HepG2 (cell line): Measurements from ENCODE around the gene LSM2. TPM values are rescaled to one million over a fixed set of nuclear protein-coding genes. Genes with fewer than 3 reads are reported as not detected.

Experiments
- AGO1 ChIP-seq: fragments of 200-400 bp; formaldehyde crosslinking; IDR thresholded peaks from 2 replicates; pipeline ENCODE4 v1.6.1; 2017; ENCODE audit warnings: mild to moderate bottlenecking, low read depth, low read length, moderate library complexity; ENCODE audit not compliant: poor library complexity, severe bottlenecking
- ARID2 ChIP-seq: sonication (generic); formaldehyde crosslinking; IDR thresholded peaks from 2 replicates; pipeline ENCODE4 v1.8.1; 2022; ENCODE audit warnings: mild to moderate bottlenecking, missing genetic modification reagents, borderline replicate concordance
- HMG20A ChIP-seq: IDR thresholded peaks from 2 replicates; pipeline ENCODE4 v1.6.1; 2016; ENCODE audit warnings: borderline replicate concordance
- HOXA9 ChIP-seq: sonication (generic); formaldehyde crosslinking; IDR thresholded peaks from 2 replicates; pipeline ENCODE4 v1.8.1; 2022; ENCODE audit warnings: missing genetic modification reagents, mild to moderate bottlenecking, moderate library complexity, borderline replicate concordance
- MZF1 ChIP-seq: sonication (generic); formaldehyde crosslinking; IDR thresholded peaks from 2 replicates; pipeline ENCODE4 v1.8.1; 2023; ENCODE audit warnings: mild to moderate bottlenecking, missing genetic modification reagents, borderline replicate concordance
- RXRB ChIP-seq: IDR thresholded peaks from 2 replicates; pipeline ENCODE4 v1.6.1; 2016; ENCODE audit warnings: borderline replicate concordance, missing genetic modification reagents, missing compliant biosample characterization
- SNAI1 ChIP-seq: sonication (generic); formaldehyde crosslinking; IDR thresholded peaks from 2 replicates; pipeline ENCODE4 v1.5.0; 2020; ENCODE audit warnings: mild to moderate bottlenecking, missing genetic modification reagents, borderline replicate concordance
- SSRP1 ChIP-seq: IDR thresholded peaks from 2 replicates; pipeline ENCODE4 v1.6.1; 2016; ENCODE audit warnings: control low read depth
- TCF7L2 ChIP-seq: IDR thresholded peaks from 2 replicates; pipeline ENCODE4 v1.6.1; 2011; ENCODE audit warnings: mild to moderate bottlenecking, low read depth, low read length, moderate library complexity
- ZBTB7B ChIP-seq: sonication (generic); formaldehyde crosslinking; IDR thresholded peaks from 2 replicates; pipeline ENCODE4 v1.4.0; 2020; ENCODE audit warnings: missing genetic modification reagents
- ZFP36L2 ChIP-seq: sonication (generic); formaldehyde crosslinking; IDR thresholded peaks from 2 replicates; pipeline ENCODE4 v1.4.0; 2020; ENCODE audit warnings: missing genetic modification reagents
- ZNF17 ChIP-seq: sonication (generic); formaldehyde crosslinking; IDR thresholded peaks from 2 replicates; pipeline ENCODE4 v1.5.0; 2020; ENCODE audit warnings: mild to moderate bottlenecking, missing genetic modification reagents
- ZNF431 ChIP-seq: sonication (generic); formaldehyde crosslinking; IDR thresholded peaks from 2 replicates; pipeline ENCODE4 v1.9.0; 2022; ENCODE audit warnings: missing genetic modification reagents, low read depth, mild to moderate bottlenecking, borderline replicate concordance
- ZNF460 ChIP-seq: sonication (generic); formaldehyde crosslinking; IDR thresholded peaks from 2 replicates; pipeline ENCODE4 v1.5.1; 2020; ENCODE audit warnings: missing genetic modification reagents, mild to moderate bottlenecking, borderline replicate concordance
- polyA plus RNA-seq, 8 experiments: library from polyadenylated mRNA; depleted of rRNA in 3 of 8; stranded (reverse) in 7 of 8; unstranded in 1 of 8; fragments of >200 nt; fragmentation: Illumina TruSeq in 4 of 8; extraction: Trizol in 4 of 8; gene quantifications; 2 replicates each; pipeline versions ENCODE4 v1.2.1 to v1.2.3, GENCODE V29; 2011 to 2016; ENCODE audit warnings: low read depth in 4 of 8, missing spikeins in 1 of 8, mixed read lengths in 1 of 8; ENCODE audit not compliant: insufficient read depth in 1 of 8
- total RNA-seq, 5 experiments: library from RNA; depleted of rRNA; stranded (reverse); fragments of >200 nt; fragmentation: Illumina TruSeq; extraction: Trizol; gene quantifications; 2 replicates each; pipeline ENCODE4 v1.2.3, GENCODE V29; 2016; ENCODE audit warnings: low read depth in 1 of 5
- TF ChIP-seq, protein P1 (sequence below): sonication (generic); formaldehyde crosslinking; IDR thresholded peaks from 2 replicates; pipeline ENCODE4 v1.5.0; 2020; ENCODE audit warnings: mild to moderate bottlenecking, low read depth, missing genetic modification reagents, borderline replicate concordance
- TF ChIP-seq, protein P2 (sequence below): sonication (generic); formaldehyde crosslinking; IDR thresholded peaks from 2 replicates; pipeline ENCODE4 v1.8.1; 2023; ENCODE audit warnings: missing genetic modification reagents, mild to moderate bottlenecking, borderline replicate concordance
- TF ChIP-seq, protein P3 (sequence below), 2 experiments: IDR thresholded peaks; 2 replicates each; pipeline ENCODE4 v1.6.1; 2011 to 2012; ENCODE audit warnings: low read length in 2 of 2, borderline replicate concordance in 1 of 2, low read depth in 1 of 2, mild to moderate bottlenecking in 1 of 2, moderate library complexity in 1 of 2
- TF ChIP-seq, protein P4 (sequence below): sonication (generic); formaldehyde crosslinking; IDR thresholded peaks from 2 replicates; pipeline ENCODE4 v1.5.0; 2020; ENCODE audit warnings: mild to moderate bottlenecking, missing genetic modification reagents, borderline replicate concordance

Gene LSM2
- total and polyA plus RNA-seq, 2 of the 13 experiments (the other 11 are each of a cell fraction or from before 2014, with no cell fraction given) = 69.4 to 90.5 TPM

DNA sequence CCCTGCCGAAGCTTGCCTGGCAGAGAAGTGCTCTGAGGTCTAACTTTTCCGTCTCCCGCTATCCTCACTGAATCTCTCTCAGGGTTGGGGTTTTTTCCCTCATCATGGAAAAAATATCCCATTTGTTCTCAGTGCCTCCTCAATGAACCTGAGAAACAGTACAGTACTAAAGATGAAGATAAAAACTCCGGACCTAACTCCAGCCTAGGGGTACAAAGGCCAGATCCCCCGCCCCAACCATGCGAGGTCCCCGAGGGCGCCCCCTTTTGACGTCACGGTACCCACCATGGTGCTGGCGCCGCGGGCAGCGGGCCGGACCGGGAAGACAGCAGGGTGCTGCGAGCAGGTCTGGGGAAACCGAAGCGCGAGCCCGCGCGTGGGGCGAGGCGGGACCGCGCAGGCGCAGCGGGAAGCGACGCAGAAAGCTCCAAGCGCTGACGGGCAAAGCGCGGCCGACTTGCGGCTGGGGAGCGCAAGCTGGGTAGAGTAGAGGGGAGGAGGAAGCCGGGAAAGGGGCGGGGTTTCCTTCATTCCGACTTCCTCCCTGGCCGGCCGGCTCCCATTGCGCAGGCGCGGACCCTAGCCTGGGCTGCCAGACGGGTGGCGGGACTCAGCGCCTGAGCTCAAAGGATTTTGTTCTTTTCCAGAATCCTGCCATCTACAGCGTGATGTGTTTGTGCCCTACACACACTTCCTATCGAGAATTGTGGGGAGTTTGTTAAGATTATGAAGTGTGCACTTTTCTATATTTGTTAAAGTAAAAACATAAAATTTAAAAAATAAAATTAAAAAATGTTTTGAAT lies at the start of gene LSM2 (continued):
- TF ChIP-seq, protein P1, sequence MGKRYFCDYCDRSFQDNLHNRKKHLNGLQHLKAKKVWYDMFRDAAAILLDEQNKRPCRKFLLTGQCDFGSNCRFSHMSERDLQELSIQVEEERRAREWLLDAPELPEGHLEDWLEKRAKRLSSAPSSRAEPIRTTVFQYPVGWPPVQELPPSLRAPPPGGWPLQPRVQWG (CRISPR knock-in tag) = no peak
- TF ChIP-seq ZNF431 (CRISPR knock-in tag) (no peak; the same call in 1 of the 2 replicates), ZNF17 (CRISPR knock-in tag) (no peak), ZFP36L2 (0 out of 2 replicates have a peak, but pooled peaks have one; percentile 69), ARID2 (peak; percentile 64; the same call in 1 of the 2 replicates), HMG20A (CRISPR knock-in tag) (no peak; the same call in 1 of the 2 replicates), ZBTB7B (peak; percentile 86), ZNF460 (CRISPR knock-in tag) (no peak; the same call in 1 of the 2 replicates), TCF7L2 (no peak), HOXA9 (CRISPR knock-in tag) (no peak), SNAI1 (CRISPR knock-in tag) (no peak; the same call in 1 of the 2 replicates), SSRP1 (CRISPR knock-in tag) (no peak), RXRB (CRISPR knock-in tag) (peak; percentile 64; the same call in 1 of the 2 replicates), AGO1 (peak; percentile 70), MZF1 (CRISPR knock-in tag) (peak; percentile 69; the same call in 1 of the 2 replicates)
- TF ChIP-seq, protein P2, sequence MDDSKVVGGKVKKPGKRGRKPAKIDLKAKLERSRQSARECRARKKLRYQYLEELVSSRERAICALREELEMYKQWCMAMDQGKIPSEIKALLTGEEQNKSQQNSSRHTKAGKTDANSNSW (CRISPR knock-in tag) = peak; percentile 34; the same call in 1 of the 2 replicates
- TF ChIP-seq, protein P3, sequence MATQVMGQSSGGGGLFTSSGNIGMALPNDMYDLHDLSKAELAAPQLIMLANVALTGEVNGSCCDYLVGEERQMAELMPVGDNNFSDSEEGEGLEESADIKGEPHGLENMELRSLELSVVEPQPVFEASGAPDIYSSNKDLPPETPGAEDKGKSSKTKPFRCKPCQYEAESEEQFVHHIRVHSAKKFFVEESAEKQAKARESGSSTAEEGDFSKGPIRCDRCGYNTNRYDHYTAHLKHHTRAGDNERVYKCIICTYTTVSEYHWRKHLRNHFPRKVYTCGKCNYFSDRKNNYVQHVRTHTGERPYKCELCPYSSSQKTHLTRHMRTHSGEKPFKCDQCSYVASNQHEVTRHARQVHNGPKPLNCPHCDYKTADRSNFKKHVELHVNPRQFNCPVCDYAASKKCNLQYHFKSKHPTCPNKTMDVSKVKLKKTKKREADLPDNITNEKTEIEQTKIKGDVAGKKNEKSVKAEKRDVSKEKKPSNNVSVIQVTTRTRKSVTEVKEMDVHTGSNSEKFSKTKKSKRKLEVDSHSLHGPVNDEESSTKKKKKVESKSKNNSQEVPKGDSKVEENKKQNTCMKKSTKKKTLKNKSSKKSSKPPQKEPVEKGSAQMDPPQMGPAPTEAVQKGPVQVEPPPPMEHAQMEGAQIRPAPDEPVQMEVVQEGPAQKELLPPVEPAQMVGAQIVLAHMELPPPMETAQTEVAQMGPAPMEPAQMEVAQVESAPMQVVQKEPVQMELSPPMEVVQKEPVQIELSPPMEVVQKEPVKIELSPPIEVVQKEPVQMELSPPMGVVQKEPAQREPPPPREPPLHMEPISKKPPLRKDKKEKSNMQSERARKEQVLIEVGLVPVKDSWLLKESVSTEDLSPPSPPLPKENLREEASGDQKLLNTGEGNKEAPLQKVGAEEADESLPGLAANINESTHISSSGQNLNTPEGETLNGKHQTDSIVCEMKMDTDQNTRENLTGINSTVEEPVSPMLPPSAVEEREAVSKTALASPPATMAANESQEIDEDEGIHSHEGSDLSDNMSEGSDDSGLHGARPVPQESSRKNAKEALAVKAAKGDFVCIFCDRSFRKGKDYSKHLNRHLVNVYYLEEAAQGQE (IDR thresholded peaks at IDR 0.05; ENCODE audit: borderline replicate concordance in 1 of 2, low read depth in 1 of 2, low read length in 2 of 2) = peak in 1 of 2 experiments; percentile 73; a peak in 2 of 4 replicates
- TF ChIP-seq, protein P4, sequence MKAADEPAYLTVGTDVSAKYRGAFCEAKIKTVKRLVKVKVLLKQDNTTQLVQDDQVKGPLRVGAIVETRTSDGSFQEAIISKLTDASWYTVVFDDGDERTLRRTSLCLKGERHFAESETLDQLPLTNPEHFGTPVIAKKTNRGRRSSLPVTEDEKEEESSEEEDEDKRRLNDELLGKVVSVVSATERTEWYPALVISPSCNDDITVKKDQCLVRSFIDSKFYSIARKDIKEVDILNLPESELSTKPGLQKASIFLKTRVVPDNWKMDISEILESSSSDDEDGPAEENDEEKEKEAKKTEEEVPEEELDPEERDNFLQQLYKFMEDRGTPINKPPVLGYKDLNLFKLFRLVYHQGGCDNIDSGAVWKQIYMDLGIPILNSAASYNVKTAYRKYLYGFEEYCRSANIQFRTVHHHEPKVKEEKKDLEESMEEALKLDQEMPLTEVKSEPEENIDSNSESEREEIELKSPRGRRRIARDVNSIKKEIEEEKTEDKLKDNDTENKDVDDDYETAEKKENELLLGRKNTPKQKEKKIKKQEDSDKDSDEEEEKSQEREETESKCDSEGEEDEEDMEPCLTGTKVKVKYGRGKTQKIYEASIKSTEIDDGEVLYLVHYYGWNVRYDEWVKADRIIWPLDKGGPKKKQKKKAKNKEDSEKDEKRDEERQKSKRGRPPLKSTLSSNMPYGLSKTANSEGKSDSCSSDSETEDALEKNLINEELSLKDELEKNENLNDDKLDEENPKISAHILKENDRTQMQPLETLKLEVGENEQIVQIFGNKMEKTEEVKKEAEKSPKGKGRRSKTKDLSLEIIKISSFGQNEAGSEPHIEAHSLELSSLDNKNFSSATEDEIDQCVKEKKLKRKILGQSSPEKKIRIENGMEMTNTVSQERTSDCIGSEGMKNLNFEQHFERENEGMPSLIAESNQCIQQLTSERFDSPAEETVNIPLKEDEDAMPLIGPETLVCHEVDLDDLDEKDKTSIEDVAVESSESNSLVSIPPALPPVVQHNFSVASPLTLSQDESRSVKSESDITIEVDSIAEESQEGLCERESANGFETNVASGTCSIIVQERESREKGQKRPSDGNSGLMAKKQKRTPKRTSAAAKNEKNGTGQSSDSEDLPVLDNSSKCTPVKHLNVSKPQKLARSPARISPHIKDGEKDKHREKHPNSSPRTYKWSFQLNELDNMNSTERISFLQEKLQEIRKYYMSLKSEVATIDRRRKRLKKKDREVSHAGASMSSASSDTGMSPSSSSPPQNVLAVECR (CRISPR knock-in tag) = peak; percentile 97
